HG03095 (cell line): ENCODE measurements around the gene ARHGEF28.

ENCODE experiments used
- ATAC-seq: cut with Tn5 transposase; IDR thresholded peaks from one replicate; pipeline ENCODE4 v1.9.1; 2021; ENCODE audit warnings: moderate library complexity; ENCODE audit not compliant: unreplicated experiment

ARHGEF28 gene

DNA sequence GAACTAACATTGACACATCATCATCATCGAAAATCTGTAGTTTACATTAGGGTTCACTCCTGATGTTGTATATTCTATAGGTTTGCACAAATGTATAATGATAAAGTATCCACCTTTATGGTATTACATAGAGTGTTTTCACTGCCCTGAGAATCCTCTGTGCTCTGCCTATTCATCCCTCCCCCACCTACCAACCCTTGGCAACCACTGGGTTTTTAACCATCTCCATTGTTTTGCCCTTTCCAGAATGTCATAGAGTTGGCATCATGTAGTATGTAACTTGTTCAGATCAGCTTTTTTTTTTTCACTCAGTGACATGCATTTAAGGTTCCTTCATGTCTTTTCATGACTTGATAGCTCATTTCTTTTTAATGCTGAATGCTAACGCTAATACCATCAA, 106.0 kb downstream of the ARHGEF28 start:
- ATAC-seq = no peak

DNA sequence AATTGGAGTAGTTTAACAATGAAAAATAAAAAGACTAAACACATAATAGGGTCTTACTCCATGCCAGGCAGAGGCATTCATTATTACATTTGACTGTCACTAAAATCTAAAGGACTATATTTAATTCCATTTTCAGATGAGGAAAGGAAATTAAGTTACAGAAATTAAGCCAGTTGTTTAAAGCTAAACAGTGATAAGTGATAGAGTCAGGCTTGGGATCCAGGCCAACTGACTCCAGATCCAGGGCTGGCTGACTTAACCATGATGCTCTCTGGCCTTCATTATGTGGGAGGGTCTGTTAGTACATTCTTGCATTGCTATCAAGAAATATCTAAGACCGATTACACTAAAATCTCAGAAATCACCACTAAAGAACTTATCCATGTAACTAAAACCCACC, 107.2 kb downstream of the ARHGEF28 start:
- ATAC-seq = no peak

DNA sequence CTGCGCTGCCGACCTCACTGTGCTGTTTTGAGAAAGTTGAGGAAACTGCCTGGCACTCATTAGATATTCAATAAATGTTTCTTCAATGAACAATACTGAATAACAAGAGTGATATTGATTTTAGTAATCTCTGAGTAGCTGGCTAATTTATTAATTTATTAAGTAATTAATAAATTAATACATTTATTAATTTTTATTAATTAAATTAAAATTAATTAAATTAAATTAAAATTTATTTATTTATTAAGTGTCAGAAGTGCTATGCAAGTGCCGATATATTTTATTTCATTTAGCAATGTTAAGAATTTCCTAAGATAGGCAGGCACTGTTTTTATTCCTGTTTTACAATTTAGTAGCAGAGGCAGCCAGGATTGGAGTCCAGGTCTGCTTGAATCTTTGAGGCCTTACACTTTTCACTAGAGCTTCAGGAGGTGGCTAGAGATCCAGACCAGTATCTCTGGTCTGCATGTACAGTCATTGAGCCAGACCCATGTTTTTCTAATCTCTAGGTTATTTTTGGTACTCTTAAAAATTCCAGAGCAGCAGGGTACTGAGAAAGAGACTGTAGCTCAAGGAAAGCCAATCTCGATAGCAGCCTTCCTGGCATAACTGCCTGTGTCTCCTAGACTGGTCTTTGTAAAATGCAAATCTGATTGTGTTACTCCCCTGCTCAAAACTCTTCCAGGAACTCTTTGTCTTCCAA, 109.2 kb downstream of the ARHGEF28 start:
- no peak for ATAC-seq

DNA sequence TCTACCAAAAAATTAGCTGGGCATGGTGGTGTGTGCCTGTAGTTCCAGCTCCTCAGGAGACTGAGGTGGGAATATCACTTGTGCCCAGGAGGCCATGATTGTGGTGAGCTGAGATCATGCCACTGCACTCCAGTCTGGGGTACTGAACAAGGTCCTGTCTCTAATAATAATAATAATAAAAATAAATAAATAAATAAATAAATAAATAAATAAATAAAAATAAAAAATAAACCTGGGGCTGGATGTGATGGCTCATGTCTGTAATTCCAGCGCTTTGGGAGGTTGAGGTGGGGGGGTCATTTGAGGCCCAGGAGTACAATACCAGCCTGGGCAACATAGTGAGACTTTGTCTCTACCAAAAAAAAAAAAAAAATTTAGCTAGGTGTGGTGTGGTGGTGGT, 113.7 kb downstream of the ARHGEF28 start:
- ATAC-seq = no peak

DNA sequence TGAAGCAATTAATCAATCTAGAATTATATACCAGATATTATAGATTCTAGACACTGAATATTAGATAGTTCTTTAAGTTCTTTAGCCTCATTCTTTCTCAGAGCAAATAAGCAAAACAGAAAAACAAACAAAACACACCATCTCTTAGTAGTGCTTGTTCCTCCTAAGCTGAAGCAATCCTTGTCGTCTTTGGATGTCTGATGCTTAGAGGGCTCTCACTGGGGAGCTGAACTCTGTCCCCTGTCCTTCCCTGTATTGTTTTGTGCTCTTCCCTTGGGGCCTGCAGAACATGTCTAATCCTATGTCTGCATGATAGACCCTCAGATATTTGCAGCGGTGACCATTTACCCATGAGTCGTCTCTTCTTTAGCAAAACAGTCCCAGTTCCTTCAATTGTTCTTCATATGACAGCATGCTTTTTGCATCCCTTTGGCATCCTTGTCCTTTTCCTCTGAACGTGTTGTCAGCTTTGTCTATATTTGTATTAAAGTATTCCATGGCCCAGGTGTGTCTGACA, 114.3 kb downstream of the ARHGEF28 start:
- no peak for ATAC-seq

DNA sequence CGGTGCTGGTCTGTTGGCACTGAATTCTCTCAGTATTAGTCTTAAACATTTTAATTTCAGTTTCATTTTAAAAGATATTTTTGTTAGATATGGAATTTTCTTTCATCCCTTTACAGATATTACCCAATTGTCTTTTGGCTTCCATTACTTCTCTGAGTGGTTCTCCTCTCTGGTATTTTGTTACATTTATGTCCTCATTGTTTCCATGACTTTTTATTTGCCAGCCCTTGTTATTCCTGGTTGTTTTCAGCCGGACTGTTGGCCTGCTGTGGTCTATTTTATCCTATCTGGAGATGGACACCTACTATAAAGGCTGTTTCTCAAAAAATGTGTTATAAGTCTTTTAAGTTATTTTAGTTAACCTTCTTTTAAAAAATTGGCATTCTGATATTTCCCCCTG, 117.2 kb downstream of the ARHGEF28 start:
- ATAC-seq = no peak

DNA sequence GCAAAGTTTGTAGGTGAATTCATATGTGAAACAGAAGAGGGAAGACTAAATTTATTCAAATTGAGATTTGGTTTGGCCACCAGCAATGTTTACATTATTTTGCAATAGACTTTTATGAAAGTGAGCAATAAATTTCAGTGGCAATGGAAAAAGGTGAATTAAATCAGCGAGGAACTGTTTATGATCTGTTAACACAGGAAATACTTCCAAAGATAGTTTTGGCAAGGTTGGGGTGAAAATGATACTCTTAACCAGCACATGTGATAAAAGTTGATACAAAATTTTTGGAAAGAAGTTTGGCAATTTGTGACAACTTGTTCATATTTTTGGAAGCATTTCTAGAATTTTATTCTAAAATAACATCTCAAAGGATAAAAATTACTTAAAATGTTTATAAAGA, 119.8 kb downstream of the ARHGEF28 start:
- ATAC-seq = no peak

DNA sequence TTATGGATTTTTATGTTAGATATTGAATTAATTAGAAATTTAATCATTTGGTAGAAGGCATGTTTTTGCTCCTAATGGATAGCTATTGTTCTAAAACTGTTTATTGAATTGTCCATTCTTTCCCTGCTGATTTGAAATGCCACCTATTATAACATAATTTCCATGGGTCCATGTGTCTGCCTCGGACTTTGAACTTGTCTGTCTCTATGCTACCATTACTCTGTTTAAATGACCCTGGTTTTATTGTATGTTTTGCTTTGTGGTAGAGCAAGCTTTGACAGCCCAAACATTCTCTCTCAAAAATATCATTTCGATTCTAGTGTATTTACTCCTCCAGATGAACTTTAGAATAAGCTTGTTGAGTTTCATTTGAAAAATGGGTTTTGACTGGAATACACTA, 120.6 kb downstream of the ARHGEF28 start:
- ATAC-seq = no peak

DNA sequence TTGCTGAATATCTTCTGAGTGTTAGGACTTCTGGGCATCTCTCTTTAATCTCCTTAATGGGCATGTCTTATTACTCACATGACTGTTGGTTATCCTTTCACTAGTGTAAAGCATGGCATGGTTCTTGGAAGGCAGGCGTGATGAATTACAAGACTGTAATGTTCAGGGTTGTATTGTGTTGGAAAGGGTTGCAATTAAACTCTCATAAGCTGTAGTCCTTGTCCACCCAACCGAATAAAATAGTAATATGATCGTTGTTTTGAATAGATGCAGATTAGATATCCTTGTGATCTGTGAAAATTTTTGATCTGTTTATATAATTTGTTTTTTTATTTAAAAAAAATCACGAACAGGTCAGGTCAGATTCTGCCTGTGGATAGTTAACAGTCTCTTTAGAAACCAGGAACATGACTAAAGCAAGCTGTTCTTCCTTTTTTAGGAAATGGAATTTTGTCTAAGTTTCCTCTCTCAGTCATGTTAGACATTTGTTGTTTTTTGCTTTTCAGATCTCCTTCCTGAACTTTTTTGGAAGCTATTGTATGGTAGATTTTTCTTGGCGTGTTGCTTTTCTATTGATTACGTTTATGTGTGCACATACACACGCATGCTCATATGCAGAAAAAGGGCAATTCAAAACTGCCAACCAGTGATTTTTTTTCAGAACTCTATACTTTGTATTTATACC, 121.8 kb downstream of the ARHGEF28 start:
- no peak for ATAC-seq

DNA sequence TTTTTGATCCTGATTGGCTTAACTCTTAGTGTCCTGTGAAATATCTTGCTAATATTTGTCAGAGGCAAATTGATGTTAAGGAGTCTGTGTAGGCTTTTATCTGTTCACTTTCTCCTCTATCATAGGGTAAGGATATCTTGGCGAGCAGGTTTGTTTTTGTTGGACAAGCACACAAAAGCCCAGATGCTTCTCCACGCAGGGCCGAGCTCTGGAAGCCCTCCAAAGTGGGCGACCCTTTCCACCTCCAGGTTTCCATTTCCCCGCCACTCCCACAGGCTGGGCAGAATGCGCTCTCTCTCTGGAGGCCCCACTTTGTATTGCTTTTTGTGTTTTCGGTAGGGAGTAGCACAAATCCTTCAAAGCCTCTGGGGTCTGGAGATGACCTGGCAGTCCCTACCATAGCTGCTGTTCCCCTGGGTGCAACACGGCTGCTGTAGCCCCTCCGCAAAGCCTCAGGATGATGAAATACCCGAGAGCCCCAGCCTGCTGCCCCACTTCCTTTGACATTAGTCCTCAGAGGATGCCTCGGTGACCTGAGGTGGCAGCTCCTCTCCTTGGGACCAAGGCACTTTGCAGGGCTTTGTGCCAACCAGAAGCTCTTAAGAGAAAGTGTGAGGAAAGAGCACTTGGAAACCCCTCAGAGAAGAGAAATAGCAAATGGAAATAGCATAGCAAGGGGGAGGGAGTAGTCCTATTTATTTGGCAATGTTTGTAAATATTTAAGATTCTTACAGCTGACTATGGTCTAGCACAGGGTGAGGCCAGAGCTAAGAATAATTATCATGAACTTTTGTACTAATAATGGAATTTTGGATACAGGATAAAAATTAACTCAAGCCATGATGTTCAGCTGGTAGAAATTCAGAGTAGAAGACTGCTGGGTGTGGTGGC, 122.8 kb downstream of the ARHGEF28 start:
- ATAC-seq = no peak

DNA sequence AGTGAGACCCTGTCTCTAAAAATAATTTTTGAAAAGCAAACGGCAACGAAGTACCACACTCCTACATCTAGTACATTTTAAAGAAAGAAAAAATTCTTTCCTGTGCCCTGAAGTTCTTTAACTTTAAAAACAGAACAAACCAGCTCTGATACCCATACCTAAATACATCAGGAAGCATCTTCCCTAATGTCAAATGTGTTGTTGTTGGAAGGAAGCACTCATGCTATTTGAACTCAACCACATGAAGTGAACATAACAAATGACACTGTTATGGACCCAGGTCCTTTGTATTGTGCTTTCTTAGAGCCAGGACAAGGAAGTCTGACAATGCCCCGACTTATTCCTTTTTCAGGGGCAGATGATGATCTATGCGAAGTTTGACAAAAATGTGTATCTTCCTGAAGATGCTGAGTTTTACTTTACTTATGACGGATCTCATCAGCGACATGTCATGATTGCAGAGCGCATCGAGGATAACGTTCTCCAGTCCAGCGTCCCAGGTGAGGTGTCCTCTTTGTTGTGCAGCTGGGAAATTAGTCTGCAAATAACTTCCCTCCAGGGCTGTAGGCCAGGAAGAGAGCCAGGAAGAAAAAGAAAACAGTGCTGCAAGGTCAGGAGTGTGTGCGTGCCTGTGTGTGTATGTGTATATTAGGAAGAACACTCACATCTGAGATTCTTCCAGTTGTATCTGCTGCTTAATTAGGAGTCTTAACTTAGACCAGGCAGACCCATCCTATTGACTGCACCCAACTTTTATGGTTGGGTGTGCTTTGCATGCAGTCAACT, 123.7 kb downstream of the ARHGEF28 start:
- ATAC-seq = no peak

DNA sequence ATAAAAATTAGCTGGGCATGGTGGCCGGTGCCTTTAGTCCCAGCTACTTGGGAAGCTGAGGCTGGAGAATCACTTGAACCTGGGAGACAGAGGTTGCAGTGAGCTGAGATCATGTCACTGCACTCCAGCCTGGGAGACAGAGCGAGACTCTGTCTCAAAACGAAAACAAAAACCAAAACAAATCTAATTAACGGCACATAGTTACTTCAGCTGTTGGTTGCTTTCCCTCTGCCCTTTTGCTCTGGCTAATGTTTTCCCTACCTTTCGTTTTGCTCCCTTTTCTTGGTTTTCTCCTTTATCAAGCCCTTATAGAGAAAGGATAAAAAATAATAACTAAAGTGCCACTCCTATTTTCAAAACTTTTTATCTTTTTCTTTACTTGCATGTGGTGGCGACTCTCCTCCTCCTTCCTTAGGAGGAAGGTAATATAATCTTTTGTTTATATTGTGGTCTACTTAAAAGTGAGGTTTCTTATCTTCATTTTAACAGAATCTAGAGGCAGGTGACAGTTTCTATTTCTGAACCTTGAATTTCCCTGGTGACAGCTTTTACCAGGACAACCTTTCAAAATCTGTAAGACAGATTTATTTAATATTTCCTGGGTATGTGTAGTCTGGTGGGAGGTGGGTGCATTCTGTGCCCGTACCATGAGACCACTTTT, 125.4 kb downstream of the ARHGEF28 start:
- ATAC-seq = no peak

DNA sequence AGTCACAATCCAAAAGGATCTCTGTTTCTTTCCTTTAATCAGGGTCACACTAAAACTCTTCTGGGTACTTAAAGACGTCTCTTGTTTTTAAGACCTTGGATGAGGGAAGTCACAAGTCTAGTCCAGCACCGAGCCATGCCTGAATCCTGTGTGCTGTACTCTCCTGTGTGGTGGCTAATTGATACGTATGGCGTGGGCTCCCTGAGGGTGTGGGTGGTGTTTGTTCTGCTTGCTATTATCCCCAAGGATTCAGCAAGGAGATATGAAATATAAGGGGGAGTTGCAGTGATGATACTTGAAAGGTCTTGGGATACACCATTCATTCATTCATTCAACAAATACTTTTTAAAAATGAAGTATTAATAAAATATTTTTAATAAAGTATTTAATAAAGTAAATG, 128.3 kb downstream of the ARHGEF28 start:
- ATAC-seq = no peak

DNA sequence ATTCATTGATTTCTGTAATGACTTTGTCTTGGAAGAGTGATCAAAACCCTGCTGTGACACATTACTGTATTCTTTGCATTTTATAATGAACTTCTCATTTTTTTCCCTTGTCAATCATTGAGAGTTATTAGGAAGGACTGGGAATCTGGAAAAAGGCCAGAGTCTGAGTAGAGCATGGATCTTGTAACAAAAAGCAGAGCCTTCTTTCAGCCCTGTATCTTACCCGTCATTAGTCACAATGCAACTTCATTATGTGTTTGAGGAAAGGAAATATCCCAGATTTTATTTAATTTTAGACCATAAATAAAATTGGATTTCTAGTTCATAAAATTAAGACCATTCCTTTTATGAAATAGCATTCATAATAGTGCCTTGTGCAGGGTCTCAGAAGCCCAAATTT, 131.4 kb downstream of the ARHGEF28 start:
- no peak for ATAC-seq

DNA sequence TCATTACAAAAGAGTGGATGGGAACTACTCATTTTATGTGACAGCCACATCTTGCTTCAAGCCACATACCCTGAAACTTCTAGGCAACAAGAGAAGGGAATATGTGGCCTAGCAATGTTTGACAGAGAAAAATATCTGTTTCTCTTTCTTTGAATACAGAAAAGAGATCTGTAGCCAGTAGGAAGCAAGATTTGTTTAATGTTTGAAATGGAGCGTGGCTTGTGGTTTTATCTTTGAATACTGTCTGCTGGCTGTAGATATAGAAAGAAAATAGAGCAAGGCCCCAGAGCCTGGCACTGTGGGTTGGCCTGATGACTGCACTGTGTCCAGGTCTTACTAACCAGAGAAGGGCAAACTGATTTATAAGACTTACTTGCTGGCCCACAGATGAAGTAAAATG, 133.8 kb downstream of the ARHGEF28 start:
- no peak for ATAC-seq

DNA sequence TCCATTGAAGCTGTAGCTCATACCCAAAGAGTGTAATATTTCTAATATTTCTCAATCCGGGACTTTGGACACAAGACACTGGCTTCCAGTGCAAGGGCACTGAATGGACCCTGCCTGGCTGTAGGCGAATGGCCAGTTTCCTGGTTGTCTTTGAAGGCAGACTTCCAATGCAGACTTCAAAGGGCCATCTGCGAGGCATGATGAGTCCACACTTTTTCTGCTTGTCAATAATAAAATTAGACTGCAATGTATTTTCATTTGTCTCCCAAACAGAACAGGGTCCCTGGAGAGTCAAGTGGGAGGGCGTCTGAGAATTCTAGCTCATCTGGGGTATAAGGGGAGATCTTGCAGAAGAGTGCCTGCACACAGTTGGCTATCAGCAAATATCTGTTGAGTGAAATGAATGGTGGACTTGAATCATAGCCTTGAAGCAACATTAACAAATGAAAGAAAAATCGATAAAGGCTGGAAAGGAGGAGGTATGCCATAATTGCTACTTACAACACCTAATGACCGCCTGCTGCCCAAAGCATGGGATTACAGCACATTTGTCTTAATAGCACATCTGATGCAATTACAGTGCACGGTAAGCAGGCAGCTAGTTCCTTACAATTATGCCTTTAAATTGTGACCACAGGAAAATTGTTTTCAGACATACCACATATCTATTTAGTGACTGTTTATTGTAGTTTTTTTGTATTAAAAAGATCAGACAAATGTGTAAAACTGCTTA, 137.5 kb downstream of the ARHGEF28 start:
- no peak for ATAC-seq

DNA sequence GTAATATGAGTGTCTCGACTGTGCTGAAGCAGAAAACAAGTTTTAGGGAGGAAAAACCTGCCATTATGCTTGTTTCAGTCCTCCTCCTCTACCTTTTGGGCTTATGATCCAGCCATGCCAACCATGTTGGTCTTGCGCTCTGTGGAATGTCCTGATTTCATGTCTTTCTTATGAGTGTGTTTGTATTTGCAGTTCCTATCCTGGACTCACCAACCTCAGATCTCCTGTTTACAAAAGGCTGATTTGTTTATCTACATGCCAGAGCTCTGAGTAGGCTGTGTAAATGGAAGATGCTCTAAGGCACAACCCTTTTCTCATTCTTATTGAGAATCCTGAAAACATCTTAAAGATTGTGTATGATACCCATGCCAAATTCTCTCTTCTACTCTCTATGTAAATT, 138.6 kb downstream of the ARHGEF28 start:
- no peak for ATAC-seq

DNA sequence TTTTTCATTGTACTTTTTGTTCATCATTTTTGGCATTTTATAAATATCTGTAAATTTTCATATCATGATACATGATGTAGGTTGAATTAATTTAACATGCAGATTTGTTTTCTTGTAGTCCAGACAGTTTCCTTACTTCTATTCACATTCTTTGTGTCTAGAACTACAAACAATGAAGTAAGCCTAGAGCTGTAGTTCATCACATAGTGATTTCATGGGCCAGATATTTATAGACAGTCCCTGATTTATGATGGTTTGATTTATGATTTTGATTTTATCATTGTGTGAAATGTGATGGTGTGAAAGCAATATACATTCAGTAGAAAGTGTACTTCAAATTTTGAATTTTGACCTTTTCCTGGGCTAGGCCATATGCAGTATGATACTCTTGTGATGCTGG, 139.0 kb downstream of the ARHGEF28 start:
- ATAC-seq = no peak

DNA sequence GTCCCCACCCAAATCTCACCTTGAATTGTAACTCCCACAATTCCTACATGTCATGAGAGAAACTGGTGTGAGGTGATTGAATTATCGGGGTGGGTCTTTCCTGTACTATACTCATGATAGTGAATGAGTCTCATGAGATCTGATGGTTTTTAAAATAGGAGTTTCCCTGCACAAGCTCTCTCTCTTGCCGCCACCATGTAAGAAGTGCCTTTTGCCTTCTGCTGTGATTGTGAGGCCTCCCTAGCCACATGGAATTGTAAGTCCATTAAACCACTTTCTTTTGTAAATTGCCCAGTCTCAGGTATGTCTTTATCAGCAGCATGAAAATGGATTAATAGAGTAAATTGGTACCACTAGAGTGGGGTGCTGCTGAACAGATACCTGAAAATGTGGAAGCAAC, 140.9 kb downstream of the ARHGEF28 start:
- ATAC-seq = no peak
